ENCODE data around the gene IFT122. TPM values are rescaled to one million over a fixed set of nuclear protein-coding genes. Genes with fewer than 3 reads are reported as not detected.

The IFT122 gene
- total and polyA plus RNA-seq, 2 experiments from 2014 or later = 10.2 to 38.8 TPM

- peaks cover under 1% of the 10 kb centered on the region; the same call in 1 of the 2 replicates for H3K4me1 ChIP-seq (ENCODE audit: insufficient read depth)
- H4K20me1 ChIP-seq (replicated peaks; ENCODE audit: insufficient read depth) = peaks cover 4% of the 10 kb centered on the region; the same call in 1 of the 2 replicates
- no peak overlapping the region for H3K27ac ChIP-seq (ENCODE audit: low read depth)
- H3K4me3 ChIP-seq = no peak overlapping the region
- Mint-ChIP-seq H3K4me3 (no peak overlapping the region), H3K36me3 (ENCODE audit: low read depth) (no peaks in the 10 kb centered on the region), H3K4me1 (peaks cover 4% of the 10 kb centered on the region), H3K9me3 (no peaks in the 10 kb centered on the region; the same call in 2 of the 3 replicates), H3K27ac (no peak overlapping the region), H3K27me3 (ENCODE audit: insufficient read depth, low read depth, poor library complexity) (peaks cover 9% of the 10 kb centered on the region)
- no peak overlapping the region for H3K4me2 ChIP-seq
- H3K36me3 ChIP-seq (ENCODE audit: insufficient read depth) = no peaks in the 10 kb centered on the region
- no peak for TF ChIP-seq JUNB (IDR thresholded peaks at IDR 0.05; ENCODE audit: unreplicated experiment)
- TF ChIP-seq STAT1 (IDR thresholded peaks at IDR 0.05; ENCODE audit: unreplicated experiment) = no peak
- TF ChIP-seq NANOG (IDR thresholded peaks at IDR 0.05; ENCODE audit: borderline replicate concordance) = no peak
- TF ChIP-seq ETS1 (IDR thresholded peaks at IDR 0.05) = no peak
- TF ChIP-seq, protein P1, sequence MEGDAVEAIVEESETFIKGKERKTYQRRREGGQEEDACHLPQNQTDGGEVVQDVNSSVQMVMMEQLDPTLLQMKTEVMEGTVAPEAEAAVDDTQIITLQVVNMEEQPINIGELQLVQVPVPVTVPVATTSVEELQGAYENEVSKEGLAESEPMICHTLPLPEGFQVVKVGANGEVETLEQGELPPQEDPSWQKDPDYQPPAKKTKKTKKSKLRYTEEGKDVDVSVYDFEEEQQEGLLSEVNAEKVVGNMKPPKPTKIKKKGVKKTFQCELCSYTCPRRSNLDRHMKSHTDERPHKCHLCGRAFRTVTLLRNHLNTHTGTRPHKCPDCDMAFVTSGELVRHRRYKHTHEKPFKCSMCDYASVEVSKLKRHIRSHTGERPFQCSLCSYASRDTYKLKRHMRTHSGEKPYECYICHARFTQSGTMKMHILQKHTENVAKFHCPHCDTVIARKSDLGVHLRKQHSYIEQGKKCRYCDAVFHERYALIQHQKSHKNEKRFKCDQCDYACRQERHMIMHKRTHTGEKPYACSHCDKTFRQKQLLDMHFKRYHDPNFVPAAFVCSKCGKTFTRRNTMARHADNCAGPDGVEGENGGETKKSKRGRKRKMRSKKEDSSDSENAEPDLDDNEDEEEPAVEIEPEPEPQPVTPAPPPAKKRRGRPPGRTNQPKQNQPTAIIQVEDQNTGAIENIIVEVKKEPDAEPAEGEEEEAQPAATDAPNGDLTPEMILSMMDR (conservative IDR thresholded peaks at IDR 0.05; ENCODE audit: low read depth in 2 of 2) = no peak
- TF ChIP-seq ZNF114 (CRISPR knock-in tag; IDR thresholded peaks at IDR 0.05) = no peak
- TF ChIP-seq POLR2AphosphoS5 (IDR thresholded peaks at IDR 0.05; ENCODE audit: low read depth) = no peak
- TF ChIP-seq ZNF462 (CRISPR knock-in tag; IDR thresholded peaks at IDR 0.05) = no peak
- TF ChIP-seq, protein P2, sequence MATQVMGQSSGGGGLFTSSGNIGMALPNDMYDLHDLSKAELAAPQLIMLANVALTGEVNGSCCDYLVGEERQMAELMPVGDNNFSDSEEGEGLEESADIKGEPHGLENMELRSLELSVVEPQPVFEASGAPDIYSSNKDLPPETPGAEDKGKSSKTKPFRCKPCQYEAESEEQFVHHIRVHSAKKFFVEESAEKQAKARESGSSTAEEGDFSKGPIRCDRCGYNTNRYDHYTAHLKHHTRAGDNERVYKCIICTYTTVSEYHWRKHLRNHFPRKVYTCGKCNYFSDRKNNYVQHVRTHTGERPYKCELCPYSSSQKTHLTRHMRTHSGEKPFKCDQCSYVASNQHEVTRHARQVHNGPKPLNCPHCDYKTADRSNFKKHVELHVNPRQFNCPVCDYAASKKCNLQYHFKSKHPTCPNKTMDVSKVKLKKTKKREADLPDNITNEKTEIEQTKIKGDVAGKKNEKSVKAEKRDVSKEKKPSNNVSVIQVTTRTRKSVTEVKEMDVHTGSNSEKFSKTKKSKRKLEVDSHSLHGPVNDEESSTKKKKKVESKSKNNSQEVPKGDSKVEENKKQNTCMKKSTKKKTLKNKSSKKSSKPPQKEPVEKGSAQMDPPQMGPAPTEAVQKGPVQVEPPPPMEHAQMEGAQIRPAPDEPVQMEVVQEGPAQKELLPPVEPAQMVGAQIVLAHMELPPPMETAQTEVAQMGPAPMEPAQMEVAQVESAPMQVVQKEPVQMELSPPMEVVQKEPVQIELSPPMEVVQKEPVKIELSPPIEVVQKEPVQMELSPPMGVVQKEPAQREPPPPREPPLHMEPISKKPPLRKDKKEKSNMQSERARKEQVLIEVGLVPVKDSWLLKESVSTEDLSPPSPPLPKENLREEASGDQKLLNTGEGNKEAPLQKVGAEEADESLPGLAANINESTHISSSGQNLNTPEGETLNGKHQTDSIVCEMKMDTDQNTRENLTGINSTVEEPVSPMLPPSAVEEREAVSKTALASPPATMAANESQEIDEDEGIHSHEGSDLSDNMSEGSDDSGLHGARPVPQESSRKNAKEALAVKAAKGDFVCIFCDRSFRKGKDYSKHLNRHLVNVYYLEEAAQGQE (IDR thresholded peaks at IDR 0.05; ENCODE audit: unreplicated experiment) = no peak
- no peak for TF ChIP-seq EZH2 (IDR thresholded peaks at IDR 0.05; ENCODE audit: low read depth, unreplicated experiment)
- no peak for TF ChIP-seq CREB1 (CRISPR knock-in tag; IDR thresholded peaks at IDR 0.05; ENCODE audit: low read depth)
- no peak for TF ChIP-seq ZNF331 (CRISPR knock-in tag; IDR thresholded peaks at IDR 0.05; ENCODE audit: low read depth)
- TF ChIP-seq EZH2phosphoT487 (IDR thresholded peaks at IDR 0.05; ENCODE audit: unreplicated experiment) = no peak
- DNase-seq (ENCODE audit: low spot score) = no peak
- peaks cover 8% of the 10 kb centered on the region for H3K79me2 ChIP-seq (replicated peaks; ENCODE audit: insufficient read depth)
- no peaks in the 10 kb centered on the region for H3F3A ChIP-seq (replicated peaks; ENCODE audit: low read depth)
- H3K27me3 ChIP-seq (ENCODE audit: insufficient read depth) = no peaks in the 10 kb centered on the region
- no peak overlapping the region for H2AFZ ChIP-seq
- no peak for ATAC-seq
- no peaks in the 10 kb centered on the region for H3K9me2 ChIP-seq (ENCODE audit: insufficient read depth)
Measured at GRCh38 chr3:129403450-129403849, 36.6 kb upstream of the IFT122 start.
